WTC11 (cell line): ENCODE measurements around the gene NHSL2.

ENCODE experiments used
- ARID4B ChIP-seq: sonication (generic); formaldehyde crosslinking; IDR thresholded peaks from 2 replicates; pipeline ENCODE4 v1.8.0; 2023; ENCODE audit warnings: missing genetic modification reagents, mild to moderate bottlenecking, borderline replicate concordance
- ATF1 ChIP-seq: sonication (generic); formaldehyde crosslinking; IDR thresholded peaks from 2 replicates; pipeline ENCODE4 v1.8.1; 2023; ENCODE audit warnings: mild to moderate bottlenecking, moderate library complexity, missing genetic modification reagents
- CREM ChIP-seq: sonication (generic); formaldehyde crosslinking; IDR thresholded peaks from 2 replicates; pipeline ENCODE4 v1.8.1; 2022; ENCODE audit warnings: mild to moderate bottlenecking, missing genetic modification reagents, moderate library complexity
- CTCF ChIP-seq: fragments of 200-600 bp; IDR thresholded peaks from 2 replicates; pipeline ENCODE4 v1.8.0; 2022; ENCODE audit warnings: antibody characterized with exemption
- FOXJ3 ChIP-seq: sonication (generic); formaldehyde crosslinking; IDR thresholded peaks from 2 replicates; pipeline ENCODE4 v1.9.0; 2021; ENCODE audit warnings: missing genetic modification reagents, mild to moderate bottlenecking, borderline replicate concordance
- HMGA2 ChIP-seq: fragments of 250-450 bp; sonication (Bioruptor Pico); IDR thresholded peaks from 2 replicates; pipeline ENCODE4 v1.4.0; 2021; ENCODE audit warnings: mild to moderate bottlenecking, moderate library complexity
- NR2C2 ChIP-seq: sonication (generic); formaldehyde crosslinking; IDR thresholded peaks from 2 replicates; pipeline ENCODE4 v1.8.0; 2022; ENCODE audit warnings: mild to moderate bottlenecking, missing genetic modification reagents
- PRRX2 ChIP-seq: fragments of 250-450 bp; sonication (Bioruptor Pico); IDR thresholded peaks from 2 replicates; pipeline ENCODE4 v1.8.0; 2021; ENCODE audit warnings: mild to moderate bottlenecking
- SP1 ChIP-seq: sonication (generic); formaldehyde crosslinking; conservative IDR thresholded peaks from 2 replicates; pipeline ENCODE4 v1.8.1; 2022; ENCODE audit warnings: missing genetic modification reagents
- USF2 ChIP-seq: sonication (generic); formaldehyde crosslinking; IDR thresholded peaks from 2 replicates; pipeline ENCODE4 v1.8.1; 2023; ENCODE audit warnings: mild to moderate bottlenecking, missing genetic modification reagents, moderate library complexity
- ZBTB43 ChIP-seq: sonication (generic); formaldehyde crosslinking; IDR thresholded peaks from 2 replicates; pipeline ENCODE4 v1.8.1; 2023; ENCODE audit warnings: mild to moderate bottlenecking, missing genetic modification reagents
- ZNF121 ChIP-seq: sonication (generic); formaldehyde crosslinking; IDR thresholded peaks from 2 replicates; pipeline ENCODE4 v1.8.0; 2023; ENCODE audit warnings: missing genetic modification reagents
- ZNF263 ChIP-seq: sonication (generic); formaldehyde crosslinking; IDR thresholded peaks from 2 replicates; pipeline ENCODE4 v1.8.1; 2022; ENCODE audit warnings: low read depth, mild to moderate bottlenecking, moderate library complexity, missing genetic modification reagents

GRCh38 chrX:72021975-72022374 lies 111.3 kb downstream of the NHSL2 start:
- TF ChIP-seq CTCF = peak; percentile 45
- TF ChIP-seq PRRX2 = no peak
- no peak for TF ChIP-seq FOXJ3
- TF ChIP-seq SP1 (CRISPR knock-in tag) = no peak
- no peak for TF ChIP-seq CREM (CRISPR knock-in tag)
- TF ChIP-seq USF2 (CRISPR knock-in tag) = no peak
- no peak for TF ChIP-seq ZNF263
- no peak for TF ChIP-seq HMGA2 (CRISPR knock-in tag)
- TF ChIP-seq ZBTB43 = no peak
- TF ChIP-seq ARID4B (CRISPR knock-in tag) = no peak
- TF ChIP-seq ATF1 (CRISPR knock-in tag) = no peak
- no peak for TF ChIP-seq NR2C2 (CRISPR knock-in tag)
- no peak for TF ChIP-seq ZNF121 (CRISPR knock-in tag)
